GM19324 (cell line): ENCODE results near the gene GALNT6.

Source experiments
- ATAC-seq: cut with Tn5 transposase; IDR thresholded peaks from one replicate; pipeline ENCODE4 v1.9.1; 2021; ENCODE audit warnings: mild to moderate bottlenecking, moderate library complexity; ENCODE audit not compliant: unreplicated experiment, low FRiP score

The GALNT6 gene

DNA sequence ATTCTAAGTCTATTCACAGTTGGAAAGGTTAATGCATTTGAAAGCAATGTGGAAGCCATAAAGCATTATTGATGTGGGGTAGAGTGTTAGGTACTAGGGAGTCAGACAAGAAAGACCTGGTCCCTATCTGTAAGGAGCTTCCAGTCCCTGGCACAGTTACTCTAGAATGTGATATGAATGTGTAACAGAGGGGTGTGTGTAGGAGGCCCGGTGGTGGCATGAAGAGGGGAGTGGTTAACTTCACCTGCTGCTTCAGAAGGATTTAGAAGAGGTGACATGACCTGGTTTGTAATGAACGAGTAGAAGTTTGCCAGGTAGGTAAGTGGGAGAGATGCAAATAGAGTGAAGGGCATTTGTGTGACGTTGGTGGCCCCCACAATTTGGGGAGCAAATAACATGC, 15.1 kb upstream of the GALNT6 start:
- ATAC-seq = no peak

DNA sequence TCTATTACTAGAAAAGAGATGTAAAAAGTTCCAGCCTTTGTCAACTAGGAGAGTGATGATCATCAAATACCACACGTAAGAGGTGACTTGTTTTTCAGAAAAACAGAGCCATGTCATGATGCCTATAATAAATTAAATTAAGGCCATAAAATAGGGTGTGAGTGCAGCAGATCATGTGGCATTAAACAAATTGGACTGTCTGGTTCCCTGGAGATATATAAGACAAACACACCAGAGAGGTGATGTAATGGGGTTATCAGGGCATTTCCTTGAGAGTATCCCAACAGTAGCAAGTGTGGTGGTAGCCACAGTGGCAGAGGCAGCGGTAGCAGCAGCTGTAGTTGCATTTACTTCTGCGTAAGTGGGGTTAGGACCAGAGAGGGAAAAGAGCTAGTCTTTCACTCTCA, 14.6 kb upstream of the GALNT6 start:
- no peak for ATAC-seq

DNA sequence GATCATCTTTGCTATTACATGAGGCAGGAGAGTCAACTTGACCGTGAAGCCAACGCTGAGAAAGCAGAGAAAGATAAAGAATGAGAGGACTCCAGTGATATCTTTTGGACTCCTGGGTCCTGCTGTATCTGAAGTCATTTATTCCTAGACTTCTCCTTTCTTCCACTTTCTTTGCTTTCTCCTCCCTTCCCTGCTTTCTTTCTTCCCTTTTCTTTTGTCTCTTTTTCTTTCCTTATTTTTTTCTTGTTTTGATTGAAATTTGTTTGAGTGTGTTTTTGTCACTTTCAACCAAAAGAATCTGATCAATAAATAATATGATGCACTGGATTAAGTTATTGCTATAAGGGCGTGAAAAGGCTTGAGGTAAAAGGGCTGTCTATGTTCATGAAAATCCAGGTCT, 13.4 kb upstream of the GALNT6 start:
- no peak for ATAC-seq

DNA sequence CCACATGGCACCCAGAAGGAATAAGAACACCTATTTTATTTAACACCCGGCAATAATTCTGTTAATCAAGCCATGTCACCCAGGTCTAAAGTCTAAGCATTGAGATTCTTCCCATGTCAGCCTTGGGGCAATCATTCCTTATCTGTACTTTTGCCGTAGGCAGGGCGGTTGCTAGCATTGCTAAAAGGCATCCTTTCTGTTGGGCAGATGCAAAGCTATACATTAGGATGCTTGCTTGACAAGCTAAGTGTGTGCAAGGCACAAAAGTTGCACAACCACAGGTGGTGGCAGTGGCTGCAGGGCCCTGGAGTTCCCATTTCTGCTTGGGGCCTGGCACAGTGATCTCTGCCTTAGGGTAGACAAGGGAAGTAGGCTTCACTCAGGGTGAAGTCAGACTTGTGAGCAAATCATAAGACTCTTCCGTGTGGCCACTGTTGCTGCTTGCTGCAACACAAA, 12.5 kb upstream of the GALNT6 start:
- ATAC-seq = no peak

DNA sequence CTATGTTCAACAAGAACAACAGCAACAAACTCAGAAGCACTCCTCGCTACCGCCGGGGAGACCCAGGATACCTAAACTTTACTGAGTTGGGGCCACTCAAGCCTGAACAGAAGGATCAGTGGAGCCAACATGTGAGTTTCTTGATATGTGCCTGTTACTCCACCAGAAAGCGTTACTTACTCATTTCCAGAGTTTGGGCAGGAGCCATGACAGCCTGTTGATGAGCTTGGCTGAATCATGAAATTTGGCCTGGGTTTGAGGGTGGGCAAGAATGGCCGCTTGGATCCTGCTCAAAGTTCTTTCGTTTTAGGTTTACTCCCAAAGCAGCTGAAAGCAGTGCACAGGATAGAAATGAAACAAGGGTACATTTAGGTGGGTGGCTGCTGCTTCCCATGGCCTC, 12.0 kb upstream of the GALNT6 start:
- ATAC-seq = no peak

DNA sequence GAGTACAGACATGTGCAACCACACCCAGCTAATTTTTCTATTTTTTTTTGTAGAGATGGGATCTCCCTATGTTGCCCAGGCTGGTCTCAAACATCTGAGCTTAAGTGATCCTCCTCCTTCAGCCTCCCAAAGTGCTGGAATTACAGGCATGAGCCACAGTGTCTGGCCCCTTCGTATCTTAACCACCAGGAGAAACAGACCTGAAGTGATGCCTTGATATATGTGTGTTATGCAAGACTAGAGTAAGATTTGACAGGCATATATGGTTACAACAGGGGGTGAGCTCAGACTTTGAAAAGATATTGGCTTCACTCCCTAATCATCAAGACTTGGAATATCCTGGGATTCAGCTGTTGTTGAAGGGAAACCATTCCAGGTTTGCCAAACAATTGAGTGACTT, 10.7 kb upstream of the GALNT6 start:
- no peak for ATAC-seq

DNA sequence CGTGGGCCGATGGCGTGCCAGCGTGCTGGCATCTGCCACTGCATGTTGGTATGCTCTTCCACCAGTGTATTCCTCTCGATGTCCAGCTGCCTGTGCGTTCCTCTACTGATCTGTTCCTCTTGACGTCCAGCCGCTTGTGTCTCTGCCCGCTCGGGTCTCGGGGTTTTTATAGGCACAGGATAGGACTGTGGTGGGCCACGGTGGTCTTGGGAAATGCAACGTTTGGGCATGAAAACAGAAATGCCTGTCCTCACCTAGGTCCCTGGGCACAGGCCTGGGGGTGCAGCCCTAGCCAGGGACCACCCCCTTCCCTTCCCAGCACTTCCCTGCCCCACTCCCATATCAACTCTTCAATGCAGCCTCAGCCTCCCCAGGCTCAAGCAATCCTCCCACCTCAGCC, 10.3 kb upstream of the GALNT6 start:
- ATAC-seq = no peak

DNA sequence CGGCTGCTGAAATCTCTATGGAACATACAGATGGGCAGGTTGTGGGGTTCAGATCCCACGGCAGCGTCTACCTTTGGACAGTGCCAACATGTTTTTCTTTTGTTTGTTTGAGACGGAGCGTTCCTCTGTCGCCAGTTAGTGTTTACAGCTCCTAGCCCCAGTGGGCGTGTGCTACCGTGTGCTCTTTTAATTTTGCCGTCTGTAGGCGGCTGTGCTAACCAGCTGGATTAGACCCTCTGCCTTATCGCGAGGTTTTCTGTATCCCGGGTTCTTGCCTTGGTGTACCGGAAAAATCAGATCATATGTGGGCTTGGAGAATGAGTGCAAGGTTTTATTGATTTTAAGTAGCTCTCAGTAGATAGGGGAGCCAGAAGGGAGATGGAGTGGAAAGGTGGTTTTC, 9.8 kb upstream of the GALNT6 start:
- no peak for ATAC-seq

DNA sequence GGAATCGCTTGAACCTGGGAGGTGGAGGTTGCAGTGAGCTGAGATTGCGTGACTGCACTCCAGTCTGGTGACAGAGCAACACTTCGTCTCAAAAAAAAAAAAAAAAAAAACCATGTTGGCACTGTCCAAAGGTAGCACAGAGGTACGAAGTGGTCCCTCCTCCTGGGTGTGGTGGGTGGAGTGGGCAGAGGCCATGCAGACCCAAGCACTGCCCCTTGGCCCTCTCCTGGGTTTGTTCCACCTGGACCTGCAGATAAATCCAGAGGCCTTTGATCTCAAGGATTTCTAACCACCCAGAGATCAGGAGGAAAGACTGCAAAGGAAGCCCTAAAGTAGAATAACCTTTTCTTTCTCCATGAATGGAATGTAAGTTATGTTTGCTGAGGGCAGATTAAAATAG, 8.7 kb upstream of the GALNT6 start:
- no peak for ATAC-seq

DNA sequence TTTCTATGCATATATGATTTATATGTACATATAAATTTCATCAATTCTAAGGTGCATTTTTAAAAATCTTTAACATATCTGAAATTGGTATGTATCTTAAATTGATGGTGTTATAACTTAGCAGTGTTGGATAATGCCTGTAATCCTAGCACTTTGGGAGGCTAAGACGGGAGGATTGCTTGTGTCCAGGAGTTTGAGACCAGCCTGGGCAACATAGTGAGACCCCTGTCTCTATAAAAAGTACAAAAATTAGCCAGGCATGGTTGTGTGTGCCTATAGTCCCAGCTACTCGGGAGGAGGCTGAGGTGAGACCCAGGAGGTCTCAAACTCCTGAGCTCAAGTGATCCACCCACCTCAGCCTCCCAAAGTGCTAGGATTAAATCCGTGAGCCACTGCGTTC, 6.5 kb upstream of the GALNT6 start:
- no peak for ATAC-seq

DNA sequence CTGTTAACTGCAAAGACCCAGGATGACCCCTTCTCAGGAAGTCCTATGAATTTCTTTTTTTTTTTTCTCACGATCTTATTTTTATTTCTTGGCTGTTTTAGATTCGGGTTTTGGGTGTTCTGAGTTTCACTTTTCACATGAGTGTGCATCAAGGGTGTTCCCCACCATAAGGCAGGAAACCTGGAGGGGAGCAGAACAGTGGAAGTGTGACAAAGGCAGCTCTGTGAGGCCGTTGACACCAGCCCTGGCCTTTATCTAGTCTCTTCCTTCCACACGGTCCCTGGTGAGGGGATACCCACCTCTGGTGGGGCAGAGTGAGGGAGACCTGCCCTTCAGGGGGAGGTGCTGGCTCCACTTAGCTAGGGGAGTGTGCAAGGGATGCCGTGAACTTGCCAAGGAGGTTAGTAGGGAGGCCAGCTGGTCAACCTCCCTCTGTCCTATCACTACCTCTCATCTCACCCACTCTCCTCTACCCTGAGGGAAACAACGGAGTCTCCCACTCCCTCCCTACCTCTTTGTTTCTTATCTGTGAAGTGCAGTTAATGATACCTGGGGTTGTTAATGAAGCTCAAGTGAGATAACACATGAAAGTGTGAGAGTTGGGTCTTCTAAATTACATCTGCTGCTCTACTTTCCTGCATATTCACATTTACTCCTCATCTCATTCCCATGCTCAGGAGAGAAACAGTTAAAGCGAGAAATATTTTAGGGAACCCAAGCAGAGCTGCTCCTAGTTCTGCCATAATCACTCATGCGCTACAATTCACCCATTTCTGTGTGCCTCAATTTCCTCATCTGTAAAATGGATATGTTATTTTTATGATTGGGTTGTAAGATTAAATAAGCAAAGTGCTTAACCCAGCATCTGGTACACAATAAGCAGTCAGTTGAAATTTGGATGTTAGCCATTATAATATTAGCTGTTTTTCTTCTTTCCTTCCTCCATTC, 4.4 kb upstream of the GALNT6 start:
- no peak for ATAC-seq

DNA sequence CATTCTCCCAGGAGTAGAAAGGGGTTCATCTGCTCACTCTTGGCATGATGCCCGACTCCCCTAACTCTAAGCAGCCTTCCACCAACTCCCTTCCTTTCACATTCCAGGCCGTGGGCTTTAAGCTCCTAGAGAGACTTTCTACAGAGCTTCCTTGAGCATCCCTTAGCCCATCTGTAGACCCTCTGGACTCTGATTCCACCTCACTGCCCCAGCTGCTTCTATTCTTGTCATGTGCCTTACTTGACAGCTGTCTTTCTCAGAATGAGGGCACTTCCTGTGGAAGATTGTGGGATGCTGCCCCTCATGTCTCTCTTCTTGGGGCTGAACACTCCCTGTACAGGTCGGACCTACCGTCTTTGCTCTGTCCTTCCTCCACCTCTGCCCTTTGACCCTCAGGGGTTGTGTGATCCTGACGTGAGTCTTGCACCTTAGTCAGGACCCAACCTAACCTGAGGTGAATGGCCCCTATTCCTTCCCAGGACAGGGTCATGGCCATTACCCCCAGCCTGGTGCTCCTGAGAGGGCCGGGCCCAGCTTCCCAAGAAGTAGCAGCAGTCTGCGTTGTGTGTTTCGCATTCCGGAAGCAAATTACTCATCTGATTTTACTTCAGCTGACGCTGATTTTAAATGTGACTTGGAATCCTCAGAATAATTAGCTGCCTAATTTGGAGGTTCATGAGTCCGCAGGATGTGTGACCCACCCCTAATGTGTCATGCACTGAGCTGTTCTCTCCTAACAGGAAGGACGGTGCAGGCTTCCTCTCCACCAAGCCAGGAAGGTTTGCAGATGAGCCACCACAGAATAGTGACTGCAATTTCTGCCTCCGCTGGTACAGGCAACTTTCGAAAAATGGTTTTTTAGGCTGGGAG, 2.7 kb upstream of the GALNT6 start:
- ATAC-seq = no peak

DNA sequence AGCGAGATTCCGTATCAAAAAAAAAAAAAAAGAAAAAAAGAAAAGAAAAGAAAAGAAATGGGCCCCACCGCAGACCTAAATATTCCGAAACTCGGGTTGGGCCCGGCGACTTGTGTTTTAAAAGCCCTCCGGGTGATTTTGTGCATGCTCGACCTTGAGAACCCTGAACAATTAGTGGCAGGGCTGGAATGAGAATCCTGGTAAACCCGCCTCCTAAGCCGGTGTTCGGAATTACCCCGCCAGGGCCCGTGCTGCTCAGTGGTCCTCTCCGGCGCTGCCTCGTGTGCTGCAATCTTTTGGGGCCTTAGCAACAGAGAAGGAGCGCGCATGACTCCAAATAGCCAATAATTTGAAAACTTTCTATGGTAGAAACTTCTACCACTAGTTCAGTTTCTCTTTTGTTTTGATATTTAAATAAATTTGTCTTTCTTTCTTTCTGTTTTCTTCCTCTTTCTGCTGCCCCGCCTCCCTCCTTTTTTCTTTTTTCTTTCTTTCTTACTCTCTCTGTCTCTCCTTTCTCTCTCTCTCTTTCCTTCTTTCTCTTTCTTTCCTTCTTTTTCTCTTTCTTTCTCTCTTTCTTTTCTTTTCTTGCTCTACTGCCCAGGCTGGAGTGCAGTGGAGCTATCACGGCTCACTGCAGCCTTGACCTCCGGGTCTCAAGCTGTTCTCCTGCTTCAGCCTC, 1.5 kb upstream of the GALNT6 start:
- no peak for ATAC-seq

DNA sequence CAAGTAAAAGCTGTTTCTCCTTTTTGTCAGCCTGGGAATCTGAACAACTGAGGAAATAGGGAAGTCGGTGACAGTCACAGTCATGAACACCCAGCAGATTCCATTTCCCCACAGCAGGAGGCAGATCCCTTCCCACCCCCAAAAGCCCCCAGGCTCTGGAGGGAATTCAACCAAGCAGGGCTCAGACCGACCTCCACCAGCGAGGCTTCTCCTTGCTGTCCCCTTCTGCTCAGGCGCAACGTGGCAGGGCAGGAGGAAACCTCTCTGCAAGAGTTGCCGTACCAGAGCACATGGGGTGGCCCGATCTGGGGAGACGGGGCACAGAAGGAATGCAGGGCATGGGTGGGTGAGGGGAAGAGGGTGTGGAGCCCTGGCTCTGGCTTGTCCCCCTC, 319 bp downstream of the GALNT6 start:
- ATAC-seq = peak; percentile 7

DNA sequence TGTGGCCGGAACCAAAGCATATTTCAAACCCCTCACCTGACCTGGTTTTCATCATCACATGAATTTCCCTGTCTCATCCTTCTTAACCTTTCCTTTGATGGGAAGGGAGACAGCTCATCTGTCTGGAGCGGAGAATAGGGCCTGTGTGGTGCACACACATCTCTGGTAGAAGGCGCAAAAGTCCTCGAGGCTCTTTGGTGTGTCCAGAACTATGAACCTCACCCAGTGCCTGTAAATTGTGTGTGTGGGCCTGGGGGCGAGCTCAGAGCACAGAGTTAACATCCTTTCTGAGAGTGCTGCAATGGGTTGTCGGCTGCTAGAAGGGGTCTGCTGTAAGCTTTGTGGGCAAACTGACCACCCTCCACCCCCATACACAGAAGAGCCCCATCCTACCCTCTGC, 749 bp downstream of the GALNT6 start:
- no peak for ATAC-seq

DNA sequence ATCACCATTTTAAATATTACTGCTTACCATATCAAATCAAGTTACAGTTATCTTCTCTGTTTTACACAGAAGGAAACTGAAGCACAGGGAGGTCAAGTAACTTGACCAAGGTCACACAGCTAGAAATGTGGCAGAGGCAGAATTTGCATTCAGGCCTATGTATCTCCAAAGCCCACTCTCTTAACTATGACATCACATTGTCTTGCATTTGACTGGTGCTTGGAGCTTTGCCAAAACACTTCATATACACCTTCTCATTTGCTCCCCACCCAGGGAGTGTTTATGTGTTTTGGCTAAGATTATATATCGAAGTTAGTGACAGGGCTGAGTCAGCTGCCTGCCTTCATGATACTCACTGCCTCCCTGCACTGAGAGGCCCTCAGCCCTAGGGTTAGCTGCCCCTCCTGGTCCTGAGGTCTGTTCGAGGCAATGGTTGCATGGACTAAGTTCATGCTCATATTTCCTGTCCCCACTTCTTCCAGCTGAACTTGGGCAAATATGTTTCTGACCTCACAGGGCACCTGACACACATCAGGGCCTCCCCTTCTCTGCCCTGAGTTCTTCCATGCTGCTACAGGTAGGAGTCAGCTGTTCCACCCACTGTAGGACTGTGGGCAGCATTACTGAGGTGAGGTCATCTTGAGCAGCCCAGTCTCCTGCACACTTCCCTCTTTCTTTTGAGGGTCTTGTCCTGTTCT, 1.8 kb downstream of the GALNT6 start:
- ATAC-seq = no peak

DNA sequence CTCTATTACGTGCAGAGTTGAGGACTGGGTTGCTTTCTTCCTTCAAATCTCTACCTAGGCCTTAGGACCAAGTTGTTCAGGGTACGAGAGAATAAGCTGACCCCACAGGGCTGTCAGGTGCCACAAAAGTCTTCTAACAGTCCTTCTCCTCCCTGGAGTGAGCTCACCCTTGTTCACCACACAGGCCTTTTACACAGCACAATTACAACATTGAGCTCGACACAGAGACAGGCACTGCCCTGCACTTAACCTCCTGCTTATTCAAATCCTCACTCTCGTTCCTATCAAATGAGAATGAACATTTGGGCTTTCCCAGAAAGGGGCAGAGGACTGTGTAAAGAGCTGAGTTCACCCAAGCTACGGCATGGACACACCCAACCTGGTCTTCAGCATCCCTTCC, 2.4 kb downstream of the GALNT6 start:
- ATAC-seq = no peak

DNA sequence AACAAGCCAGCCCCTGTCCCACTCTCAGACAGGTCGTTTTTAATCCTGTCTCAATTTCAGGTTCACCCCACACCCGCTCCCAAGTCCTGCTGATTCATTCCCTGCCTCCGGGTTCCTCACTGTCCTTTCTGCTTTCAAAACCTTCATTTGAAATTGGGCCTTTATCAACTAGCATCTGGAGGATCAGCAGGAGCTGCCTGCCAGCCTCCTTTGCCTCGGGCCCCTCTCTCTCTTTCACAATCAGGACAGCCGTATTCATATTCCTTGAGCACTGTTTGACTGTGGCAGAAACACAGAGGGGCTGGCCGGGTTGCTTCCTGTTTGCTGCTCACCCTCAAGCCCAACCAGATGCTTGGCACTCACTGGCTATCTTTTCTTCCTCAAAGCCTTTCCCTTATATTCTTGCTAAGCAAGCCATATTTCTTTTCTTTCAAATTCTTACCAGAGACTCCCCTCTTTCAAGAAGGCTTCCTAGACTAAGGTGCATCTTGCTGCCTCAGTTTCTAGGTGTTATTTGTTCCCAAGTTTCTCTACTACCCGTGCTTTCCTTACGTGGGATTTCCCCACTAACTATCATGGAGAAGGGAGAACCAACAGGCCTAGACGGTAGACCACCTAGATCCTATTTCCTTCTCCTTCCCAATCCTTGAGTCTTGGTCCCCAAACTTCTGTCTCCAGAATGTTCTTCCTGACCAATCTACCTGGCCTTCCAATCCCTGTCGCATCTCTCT, 3.0 kb downstream of the GALNT6 start:
- ATAC-seq = no peak

DNA sequence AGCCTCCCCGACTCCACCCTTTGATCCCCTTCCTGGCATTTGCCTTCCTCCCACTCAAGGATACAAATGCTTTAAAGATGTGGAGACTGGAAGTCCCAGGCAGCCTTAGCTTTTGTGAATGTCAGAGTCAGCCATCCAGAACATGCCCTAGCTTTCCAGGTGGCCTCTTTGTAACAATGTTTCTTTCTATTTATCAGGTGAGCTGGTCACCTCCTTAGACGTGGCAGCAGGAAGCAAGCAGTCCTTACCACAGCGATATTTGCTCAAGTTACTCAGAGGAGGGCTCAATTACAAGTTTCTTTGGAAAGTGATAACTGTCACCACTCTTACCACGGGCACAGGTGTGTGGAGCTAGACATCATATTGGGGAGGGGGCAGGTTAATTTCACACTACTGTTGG, 4.9 kb downstream of the GALNT6 start:
- ATAC-seq = no peak
